ENCODE data around the gene GSTP1.

DNA sequence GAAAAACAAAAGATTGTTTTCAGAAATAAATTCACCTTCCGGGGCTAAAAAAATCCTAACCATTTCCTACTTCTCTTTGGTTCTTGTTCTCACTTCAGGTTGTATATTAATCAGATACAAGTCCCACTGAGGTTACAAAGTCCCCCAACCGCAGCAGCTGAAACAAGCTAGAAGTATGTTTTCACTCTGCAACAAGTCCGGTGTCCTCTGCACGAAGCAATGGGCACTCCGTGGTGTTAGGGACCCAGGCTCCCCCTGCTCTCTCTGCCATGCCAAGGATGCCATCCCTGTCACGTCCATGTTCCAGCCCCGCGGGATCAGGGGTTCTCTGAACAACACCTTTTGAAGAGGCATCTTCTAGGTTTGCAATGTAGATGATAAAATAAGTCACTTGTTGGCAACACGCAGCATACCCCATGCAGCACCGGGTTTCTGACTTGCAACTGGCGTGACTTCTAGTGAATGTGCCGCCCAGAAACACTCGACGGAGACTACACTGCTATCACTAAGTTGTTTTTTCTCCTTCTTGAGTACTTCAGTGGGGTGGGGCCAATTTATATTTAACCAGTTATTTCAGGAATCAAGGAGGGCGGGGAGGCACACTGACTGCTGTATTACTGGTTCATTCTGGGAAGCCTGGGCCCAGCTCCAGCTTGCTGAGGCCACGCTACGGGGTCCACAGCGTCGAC is 25.4 kb upstream of the GSTP1 start:
- TF ChIP-seq, protein P1, sequence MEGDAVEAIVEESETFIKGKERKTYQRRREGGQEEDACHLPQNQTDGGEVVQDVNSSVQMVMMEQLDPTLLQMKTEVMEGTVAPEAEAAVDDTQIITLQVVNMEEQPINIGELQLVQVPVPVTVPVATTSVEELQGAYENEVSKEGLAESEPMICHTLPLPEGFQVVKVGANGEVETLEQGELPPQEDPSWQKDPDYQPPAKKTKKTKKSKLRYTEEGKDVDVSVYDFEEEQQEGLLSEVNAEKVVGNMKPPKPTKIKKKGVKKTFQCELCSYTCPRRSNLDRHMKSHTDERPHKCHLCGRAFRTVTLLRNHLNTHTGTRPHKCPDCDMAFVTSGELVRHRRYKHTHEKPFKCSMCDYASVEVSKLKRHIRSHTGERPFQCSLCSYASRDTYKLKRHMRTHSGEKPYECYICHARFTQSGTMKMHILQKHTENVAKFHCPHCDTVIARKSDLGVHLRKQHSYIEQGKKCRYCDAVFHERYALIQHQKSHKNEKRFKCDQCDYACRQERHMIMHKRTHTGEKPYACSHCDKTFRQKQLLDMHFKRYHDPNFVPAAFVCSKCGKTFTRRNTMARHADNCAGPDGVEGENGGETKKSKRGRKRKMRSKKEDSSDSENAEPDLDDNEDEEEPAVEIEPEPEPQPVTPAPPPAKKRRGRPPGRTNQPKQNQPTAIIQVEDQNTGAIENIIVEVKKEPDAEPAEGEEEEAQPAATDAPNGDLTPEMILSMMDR (IDR thresholded peaks at IDR 0.05; ENCODE audit: insufficient read depth, low read length, poor library complexity, severe bottlenecking): no peak
- no peak for TF ChIP-seq EZH2phosphoT487 (conservative IDR thresholded peaks at IDR 0.05; ENCODE audit: low read length)

Data from SU-DHL-6 (cell line).